ENCODE results near the gene PRDM16. TPM values are rescaled to one million over a fixed set of nuclear protein-coding genes. Genes with fewer than 3 reads are reported as not detected.

PRDM16 gene
- polyA plus RNA-seq, 1 of the 3 experiments (the other 2 are of a cell fraction): not detected

- TF ChIP-seq GATA2 (CRISPR knock-in tag; IDR thresholded peaks at IDR 0.05) (no peak), RAD21 (IDR thresholded peaks at IDR 0.05; ENCODE audit: low read length) (peak; percentile 45), SMC3 (IDR thresholded peaks at IDR 0.05; ENCODE audit: low read depth, low read length) (peak; percentile 40; the same call in 1 of the 2 replicates), ELF1 (IDR thresholded peaks at IDR 0.05) (peak; percentile 63), CTCF (IDR thresholded peaks at IDR 0.05) (peak; percentile 64), FOSL2 (IDR thresholded peaks at IDR 0.05; ENCODE audit: borderline replicate concordance, low read depth) (no peak), GABPA (IDR thresholded peaks at IDR 0.05; ENCODE audit: low read depth) (no peak), MAX (IDR thresholded peaks at IDR 0.05; ENCODE audit: low read depth) (no peak), EZH2phosphoT487 (IDR thresholded peaks at IDR 0.05; ENCODE audit: borderline replicate concordance, low read depth) (no peak)
- Histone ChIP-seq H3K36me3 (replicated peaks in 1 of 2; ENCODE audit: control insufficient read depth in 1 of 2, insufficient read depth in 2 of 2, low read length in 1 of 2) (no peaks in the 10 kb centered on the region), H3K9me3 (no peaks in the 10 kb centered on the region), H2AFZ (ENCODE audit: low read depth) (no peak overlapping the region), H3K9ac (no peak overlapping the region), H3K9me2 (no peaks in the 10 kb centered on the region), H3K27me3 (ENCODE audit: insufficient read depth) (no peaks in the 10 kb centered on the region), H3K4me2 (no peak overlapping the region), H3K27ac (ENCODE audit: low read depth in 2 of 2, low read length in 1 of 2) (no peak overlapping the region), H3F3A (replicated peaks; ENCODE audit: insufficient read depth) (no peaks in the 10 kb centered on the region), H3K4me3 (ENCODE audit: low read depth in 2 of 2, low read length in 1 of 2) (no peak overlapping the region), H3K79me2 (ENCODE audit: insufficient read depth) (no peaks in the 10 kb centered on the region), H4K20me1 (ENCODE audit: insufficient read depth) (no peaks in the 10 kb centered on the region), H3K4me1 (ENCODE audit: control insufficient read depth in 1 of 2, insufficient read depth in 2 of 2, low read depth in 1 of 2, low read length in 1 of 2) (no peaks in the 10 kb centered on the region)
- peak; percentile 72 for DNase-seq
- CTCF ChIA-PET: interaction anchor here (0.6 to 2.3 kb wide), 11 partner anchors 8 to 499 kb away, joined by 3 to 6 read pairs (median 3); no protein-coding TSS in a partner anchor
- 0% methylated on average over 1 of the region's 4 CpGs for WGBS (ENCODE audit: low lambda C conversion rate)
- POLR2A ChIA-PET: no interaction called here
These were observed 250.9 kb downstream of the PRDM16 start for GRCh38 chr1:3319874-3320245.

GRCh38 chr1:3320246-3321152 lies 251.5 kb downstream of the PRDM16 start:
- no peak overlapping the region for H2AFZ ChIP-seq (ENCODE audit: low read depth)
- ChIA-PET CTCF (interaction anchor here (0.6 to 2.3 kb wide), 9 partner anchors 8 to 104 kb away, joined by 3 to 6 read pairs (median 3); no protein-coding TSS in a partner anchor), POLR2A (no interaction called here)
- H3K9ac ChIP-seq: no peak overlapping the region
- H3K4me1 ChIP-seq (ENCODE audit: control insufficient read depth in 1 of 2, insufficient read depth in 2 of 2, low read depth in 1 of 2, low read length in 1 of 2): no peaks in the 10 kb centered on the region
- no peaks in the 10 kb centered on the region for H3K9me2 ChIP-seq
- 44% methylated on average over 17 of the region's 18 CpGs for WGBS (ENCODE audit: low lambda C conversion rate)
- H3F3A ChIP-seq (replicated peaks; ENCODE audit: insufficient read depth): no peaks in the 10 kb centered on the region
- DNase-seq: no peak
- TF ChIP-seq USF2 (IDR thresholded peaks at IDR 0.05; ENCODE audit: borderline replicate concordance, low read depth, low read length) (no peak), REST (IDR thresholded peaks at IDR 0.05; ENCODE audit: low read depth, low read length) (no peak), EZH2phosphoT487 (IDR thresholded peaks at IDR 0.05; ENCODE audit: borderline replicate concordance, low read depth) (no peak), MAX (IDR thresholded peaks at IDR 0.05; ENCODE audit: low read depth) (no peak), NFIC (IDR thresholded peaks at IDR 0.05; ENCODE audit: borderline replicate concordance) (no peak)
- no peaks in the 10 kb centered on the region for H3K9me3 ChIP-seq
- no peaks in the 10 kb centered on the region for H4K20me1 ChIP-seq (ENCODE audit: insufficient read depth)
- no peak overlapping the region for H3K27ac ChIP-seq (ENCODE audit: low read depth in 2 of 2, low read length in 1 of 2)
- H3K36me3 ChIP-seq (replicated peaks in 1 of 2; ENCODE audit: control insufficient read depth in 1 of 2, insufficient read depth in 2 of 2, low read length in 1 of 2): no peaks in the 10 kb centered on the region
- H3K79me2 ChIP-seq (ENCODE audit: insufficient read depth): no peaks in the 10 kb centered on the region
- H3K4me3 ChIP-seq (ENCODE audit: low read depth in 2 of 2, low read length in 1 of 2): no peak overlapping the region
- H3K27me3 ChIP-seq (ENCODE audit: insufficient read depth): no peaks in the 10 kb centered on the region
- H3K4me2 ChIP-seq: no peak overlapping the region

All from SK-N-SH (cell line).